SK-N-SH treated with all-trans-retinoic acid at 6 μM for 48 hours (cell line): Measurements from ENCODE around the gene RBM39.
A peak's percentile ranks its signal among the peaks of the same experiment; 100 is the strongest.

Experiments used
- ATAC-seq: fragments of 200-7000 bp; cut with Tn5 transposase; 3 replicates; pipeline ENCODE4 v1.9.1; 2020; ENCODE audit warnings: mild to moderate bottlenecking, moderate library complexity
- ARNTL ChIP-seq: fragments of 450-650 bp; formaldehyde crosslinking; IDR thresholded peaks from 2 replicates; pipeline ENCODE4 v1.5.0; 2020; ENCODE audit warnings: low read depth, mild to moderate bottlenecking, moderate library complexity, borderline replicate concordance
- BACH2 ChIP-seq: fragments of 250-450 bp; sonication (Bioruptor Pico); IDR thresholded peaks from 2 replicates; pipeline ENCODE4 v1.9.0; 2021; ENCODE audit warnings: mild to moderate bottlenecking, borderline replicate concordance
- CSDC2 ChIP-seq: fragments of 250-450 bp; sonication (Bioruptor Pico); IDR thresholded peaks from 2 replicates; pipeline ENCODE4 v1.5.0; 2020; ENCODE audit warnings: mild to moderate bottlenecking, moderate library complexity
- CSRNP3 ChIP-seq: fragments of 250-450 bp; sonication (Bioruptor Pico); IDR thresholded peaks from 2 replicates; pipeline ENCODE4 v1.5.1; 2021; ENCODE audit warnings: mild to moderate bottlenecking, moderate library complexity
- GLIS3 ChIP-seq: fragments of 250-450 bp; sonication (Bioruptor Pico); IDR thresholded peaks from 2 replicates; pipeline ENCODE4 v1.5.0; 2020; ENCODE audit warnings: mild to moderate bottlenecking, moderate library complexity
- ISL1 ChIP-seq: fragments of 250-450 bp; sonication (Bioruptor Pico); IDR thresholded peaks from 2 replicates; pipeline ENCODE4 v2.1.2; 2022; ENCODE audit warnings: mild to moderate bottlenecking, moderate library complexity
- PATZ1 ChIP-seq: fragments of 250-450 bp; sonication (Bioruptor Pico); IDR thresholded peaks from 2 replicates; pipeline ENCODE4 v1.8.0; 2020; ENCODE audit warnings: mild to moderate bottlenecking, moderate library complexity, borderline replicate concordance
- POU6F1 ChIP-seq: fragments of 250-450 bp; sonication (Bioruptor Pico); IDR thresholded peaks from 2 replicates; pipeline ENCODE4 v1.8.0; 2021; ENCODE audit warnings: low read depth, mild to moderate bottlenecking, moderate library complexity, borderline replicate concordance
- PPARA ChIP-seq: fragments of 250-450 bp; sonication (Bioruptor Pico); IDR thresholded peaks from 2 replicates; pipeline ENCODE4 v1.5.0; 2020; ENCODE audit warnings: mild to moderate bottlenecking, borderline replicate concordance
- RARB ChIP-seq: fragments of 250-450 bp; sonication (Bioruptor Pico); IDR thresholded peaks from 2 replicates; pipeline ENCODE4 v1.8.0; 2021; ENCODE audit warnings: mild to moderate bottlenecking, moderate library complexity
- SNAI2 ChIP-seq: fragments of 250-450 bp; sonication (Bioruptor Pico); IDR thresholded peaks from 2 replicates; pipeline ENCODE4 v1.5.0; 2020; ENCODE audit warnings: mild to moderate bottlenecking, moderate library complexity
- TCF4 ChIP-seq: fragments of 250-450 bp; sonication (Bioruptor Pico); IDR thresholded peaks from 2 replicates; pipeline ENCODE4 v1.8.0; 2021; ENCODE audit warnings: mild to moderate bottlenecking, moderate library complexity, borderline replicate concordance
- TOX ChIP-seq: fragments of 250-450 bp; sonication (Bioruptor Pico); IDR thresholded peaks from 2 replicates; pipeline ENCODE4 v1.8.0; 2021; ENCODE audit warnings: mild to moderate bottlenecking, moderate library complexity, borderline replicate concordance
- TSHZ2 ChIP-seq: fragments of 250-450 bp; sonication (Bioruptor Pico); IDR thresholded peaks from 2 replicates; pipeline ENCODE4 v1.5.0; 2020; ENCODE audit warnings: mild to moderate bottlenecking, moderate library complexity
- ZFP3 ChIP-seq: fragments of 250-450 bp; sonication (Bioruptor Pico); IDR thresholded peaks from 2 replicates; pipeline ENCODE4 v1.5.0; 2020; ENCODE audit warnings: mild to moderate bottlenecking, moderate library complexity
- ZFP30 ChIP-seq: fragments of 450-650 bp; formaldehyde crosslinking; IDR thresholded peaks from 2 replicates; pipeline ENCODE4 v1.5.0; 2022; ENCODE audit warnings: mild to moderate bottlenecking, moderate library complexity
- ZNF565 ChIP-seq: fragments of 450-650 bp; formaldehyde crosslinking; conservative IDR thresholded peaks from 2 replicates; pipeline ENCODE4 v1.5.0; 2020; ENCODE audit warnings: low read depth, mild to moderate bottlenecking, moderate library complexity
- ZNF70 ChIP-seq: fragments of 450-650 bp; formaldehyde crosslinking; IDR thresholded peaks from 2 replicates; pipeline ENCODE4 v1.5.0; 2020; ENCODE audit warnings: mild to moderate bottlenecking, moderate library complexity

RBM39 gene

GRCh38 chr20:35743693-35744491, 1.8 kb upstream of the RBM39 start:
- ATAC-seq: no peak
- TF ChIP-seq SNAI2: no peak
- TF ChIP-seq ZFP3 (CRISPR knock-in tag): no peak
- TF ChIP-seq ARNTL (CRISPR knock-in tag): no peak
- no peak for TF ChIP-seq PPARA (CRISPR knock-in tag)
- TF ChIP-seq ZFP30 (CRISPR knock-in tag): no peak
- no peak for TF ChIP-seq PATZ1
- TF ChIP-seq BACH2 (CRISPR knock-in tag): no peak
- TF ChIP-seq TOX (CRISPR knock-in tag): no peak
- no peak for TF ChIP-seq RARB (CRISPR knock-in tag)
- TF ChIP-seq GLIS3: no peak
- no peak for TF ChIP-seq TCF4 (CRISPR knock-in tag)
- TF ChIP-seq ZNF565 (CRISPR knock-in tag): no peak

GRCh38 chr20:35742741-35743523, 872 bp upstream of the RBM39 start:
- TF ChIP-seq PATZ1 (peak; percentile 44; the same call in 1 of the 2 replicates), POU6F1 (CRISPR knock-in tag) (0 out of 2 replicates have a peak, but pooled peaks have one; percentile 49), ZNF565 (CRISPR knock-in tag) (no peak)
- no peak for ATAC-seq

- ATAC-seq: no peak
- TF ChIP-seq CSRNP3 (CRISPR knock-in tag) (no peak), SNAI2 (no peak), ISL1 (CRISPR knock-in tag) (no peak), ARNTL (CRISPR knock-in tag) (no peak)
Observed at GRCh38 chr20:35739294-35740163, 2.5 kb downstream of the RBM39 start.

GRCh38 chr20:35738410-35739179, 3.5 kb downstream of the RBM39 start:
- ATAC-seq: no peak
- no peak for TF ChIP-seq ZNF70
- no peak for TF ChIP-seq CSRNP3 (CRISPR knock-in tag)
- no peak for TF ChIP-seq SNAI2
- no peak for TF ChIP-seq CSDC2 (CRISPR knock-in tag)
- no peak for TF ChIP-seq TSHZ2 (CRISPR knock-in tag)
